H1 (cell line): ENCODE results near the gene TLE1. TPM values are rescaled to one million over a fixed set of nuclear protein-coding genes. Genes with fewer than 3 reads are reported as not detected.

Experiments
- CTCF ChIA-PET: fragments of 300-600 bp; sonication (Branson Sonifier 250); formaldehyde crosslinking; loops from one replicate; lab custom pipeline; 2021; ENCODE audit not compliant: partially characterized antibody; lab: Charles Lee
- POLR2A ChIA-PET: fragments of 300-600 bp; sonication (Branson Sonifier 250); formaldehyde crosslinking; loops from one replicate; lab custom pipeline; 2021; ENCODE audit warnings: inconsistent platforms; ENCODE audit not compliant: partially characterized antibody; lab: Charles Lee
- DNase-seq, 2 experiments: peaks; one replicate each; pipeline versions ENCODE4 v3.0.0 to v3.0.0-alpha.2; 2010 to 2022; ENCODE audit warnings: low spot score in 2 of 2, low read depth in 1 of 2, mixed read lengths in 1 of 2
- FAIRE-seq: peaks from 2 replicates; lab custom pipeline; 2011; peaks lifted over from hg19 to GRCh38; lab: Jason Lieb, UNC
- H2AFZ ChIP-seq: 2 replicates; pipeline ENCODE4 v1.8.1; 2012; ENCODE audit warnings: low read length, inconsistent platforms
- H2AK5ac ChIP-seq: 2 replicates; pipeline ENCODE4 v1.6.1; 2013; ENCODE audit warnings: low read depth, low read length
- H2BK120ac ChIP-seq: replicated peaks from 2 replicates; pipeline ENCODE3; 2013; ENCODE audit warnings: low read depth, low read length, inconsistent platforms
- H2BK12ac ChIP-seq: 2 replicates; pipeline ENCODE4 v1.6.1; 2013; ENCODE audit warnings: low read depth, low read length
- H2BK15ac ChIP-seq: 2 replicates; pipeline ENCODE4 v1.6.1; 2013; ENCODE audit warnings: low read length
- H2BK20ac ChIP-seq: 2 replicates; pipeline ENCODE4 v1.6.1; 2013; ENCODE audit warnings: low read length
- H2BK5ac ChIP-seq: 2 replicates; pipeline ENCODE4 v1.6.1; 2013; ENCODE audit warnings: low read depth, low read length
- H3K14ac ChIP-seq: 2 replicates; pipeline ENCODE4 v1.6.1; 2013; ENCODE audit warnings: inconsistent platforms; ENCODE audit not compliant: insufficient read length
- H3K18ac ChIP-seq: 2 replicates; pipeline ENCODE4 v1.6.1; 2013; ENCODE audit warnings: low read length; ENCODE audit errors: extremely low read depth
- H3K23ac ChIP-seq: 2 replicates; pipeline ENCODE4 v1.6.1; 2013; ENCODE audit warnings: inconsistent platforms; ENCODE audit not compliant: insufficient read length
- H3K23me2 ChIP-seq: 2 replicates; pipeline ENCODE4 v1.6.1; 2013; ENCODE audit warnings: low read depth, low read length
- H3K27ac ChIP-seq: 2 replicates; pipeline ENCODE4 v1.6.1; 2011; ENCODE audit warnings: low read depth, low read length, inconsistent platforms
- H3K27me3 ChIP-seq, 4 experiments: replicated peaks in 1 of 4; 1 replicate in 1 of 4; 2 replicates in 3 of 4; pipeline versions ENCODE4 v1.6.1 to v1.8.1; 2011 to 2013; ENCODE audit warnings: low read length in 3 of 4, mild to moderate bottlenecking in 3 of 4, inconsistent platforms in 2 of 4, mixed read lengths in 2 of 4, moderate library complexity in 1 of 4; ENCODE audit not compliant: control insufficient read depth in 3 of 4, insufficient read depth in 3 of 4; ENCODE audit errors: extremely low read depth in 1 of 4
- H3K36me3 ChIP-seq, 4 experiments: 2 replicates each; pipeline versions ENCODE4 v1.6.1 to v1.8.1; 2011 to 2013; ENCODE audit warnings: mild to moderate bottlenecking in 4 of 4, low read length in 3 of 4, moderate library complexity in 2 of 4, control low read depth in 1 of 4, inconsistent platforms in 1 of 4; ENCODE audit not compliant: insufficient read depth in 4 of 4, control insufficient read depth in 2 of 4
- H3K4ac ChIP-seq: replicated peaks from 2 replicates; pipeline ENCODE3; 2013; ENCODE audit warnings: low read length, low read depth, mixed read lengths, inconsistent platforms; ENCODE audit not compliant: insufficient read length
- H3K4me1 ChIP-seq, 4 experiments: replicated peaks in 1 of 4; 1 replicate in 1 of 4; 2 replicates in 3 of 4; pipeline versions ENCODE4 v1.6.1 to v1.8.1; 2011 to 2013; ENCODE audit warnings: low read length in 3 of 4, inconsistent platforms in 2 of 4, mixed read lengths in 1 of 4; ENCODE audit not compliant: insufficient read depth in 4 of 4, control insufficient read depth in 3 of 4
- H3K4me2 ChIP-seq, 2 experiments: 2 replicates each; pipeline versions ENCODE4 v1.6.1 to v1.8.1; 2011 to 2013; ENCODE audit warnings: low read depth in 2 of 2, low read length in 2 of 2, control low read depth in 1 of 2, inconsistent platforms in 1 of 2, mild to moderate bottlenecking in 1 of 2; ENCODE audit not compliant: insufficient read depth in 1 of 2
- H3K4me3 ChIP-seq, 4 experiments: fragments of 200-600, 300-600 bp in 1 of 4; sonication (generic), shearing (Covaris generic), sonication (Bioruptor Twin) in 1 of 4; 2 replicates each; pipeline versions ENCODE4 v1.5.1 to v1.8.1; 2011 to 2016; ENCODE audit warnings: low read length in 4 of 4, low read depth in 3 of 4, control low read depth in 2 of 4, inconsistent platforms in 2 of 4, mild to moderate bottlenecking in 2 of 4, mixed read lengths in 1 of 4, moderate library complexity in 1 of 4; ENCODE audit not compliant: insufficient read depth in 2 of 4; ENCODE audit errors: extremely low read depth in 1 of 4
- H3K56ac ChIP-seq: replicated peaks from 2 replicates; pipeline ENCODE3; 2013; ENCODE audit warnings: low read depth, mild to moderate bottlenecking, mixed read lengths, low read length, inconsistent platforms; ENCODE audit not compliant: insufficient read length
- H3K79me1 ChIP-seq: 2 replicates; pipeline ENCODE4 v1.6.1; 2013; ENCODE audit warnings: low read depth, low read length, control low read depth
- H3K79me2 ChIP-seq, 2 experiments: 2 replicates each; pipeline versions ENCODE4 v1.6.1 to v1.8.1; 2012 to 2013; ENCODE audit warnings: low read length in 2 of 2, mild to moderate bottlenecking in 2 of 2, inconsistent platforms in 1 of 2; ENCODE audit not compliant: insufficient read depth in 2 of 2, control insufficient read depth in 1 of 2
- H3K9ac ChIP-seq, 4 experiments: replicated peaks in 1 of 4; 1 replicate in 1 of 4; 2 replicates in 3 of 4; pipeline versions ENCODE4 v1.6.1 to v1.8.1; 2011 to 2013; ENCODE audit warnings: low read depth in 3 of 4, low read length in 3 of 4, control low read depth in 2 of 4, mild to moderate bottlenecking in 2 of 4, moderate library complexity in 2 of 4, inconsistent platforms in 1 of 4; ENCODE audit errors: extremely low read depth in 1 of 4
- H3K9me3 ChIP-seq, 2 experiments: 2 replicates each; pipeline versions ENCODE4 v1.6.1 to v1.8.1; 2012 to 2013; ENCODE audit warnings: mild to moderate bottlenecking in 2 of 2, moderate library complexity in 2 of 2, control low read depth in 1 of 2, inconsistent platforms in 1 of 2, low read depth in 1 of 2, low read length in 1 of 2, mixed read lengths in 1 of 2; ENCODE audit not compliant: insufficient read depth in 2 of 2
- H4K20me1 ChIP-seq, 2 experiments: replicated peaks in 1 of 2; 2 replicates each; pipeline versions ENCODE3 to v1.8.1; 2011 to 2013; ENCODE audit warnings: inconsistent platforms in 2 of 2, low read length in 2 of 2, mild to moderate bottlenecking in 1 of 2; ENCODE audit not compliant: insufficient read depth in 2 of 2, control insufficient read depth in 1 of 2
- H4K5ac ChIP-seq: 2 replicates; pipeline ENCODE4 v1.6.1; 2013; ENCODE audit warnings: low read length, low read depth, mixed read lengths, inconsistent platforms; ENCODE audit not compliant: insufficient read length
- H4K8ac ChIP-seq: 2 replicates; pipeline ENCODE4 v1.8.0; 2013; ENCODE audit warnings: mild to moderate bottlenecking, moderate library complexity, low read length, inconsistent platforms; ENCODE audit not compliant: insufficient read depth; ENCODE audit errors: extremely low read depth
- H4K91ac ChIP-seq: replicated peaks from 2 replicates; pipeline ENCODE3; 2013; ENCODE audit warnings: low read length, mixed read lengths, inconsistent platforms; ENCODE audit not compliant: insufficient read length
- ASH2L ChIP-seq: fragments of 200-600, 300-600 bp; sonication (generic); IDR thresholded peaks from one replicate; pipeline ENCODE4 v1.7.1; 2017; ENCODE audit warnings: low read length
- CHD2 ChIP-seq: IDR thresholded peaks from 2 replicates; pipeline ENCODE4 v1.6.1; 2012; ENCODE audit warnings: low read length, improper control_type of control experiment
- CREB1 ChIP-seq: IDR thresholded peaks from 2 replicates; pipeline ENCODE4 v1.6.1; 2012; ENCODE audit warnings: inconsistent platforms
- GABPA ChIP-seq: IDR thresholded peaks from 2 replicates; pipeline ENCODE4 v1.6.1; 2011; ENCODE audit warnings: mild to moderate bottlenecking, low read length, moderate library complexity, borderline replicate concordance; ENCODE audit not compliant: insufficient read depth
- KDM1A ChIP-seq: fragments of 200-600, 300-600 bp; sonication (generic); IDR thresholded peaks from 2 replicates; pipeline ENCODE4 v1.7.1; 2016; ENCODE audit warnings: mild to moderate bottlenecking, low read length, borderline replicate concordance
- NRF1 ChIP-seq: IDR thresholded peaks from 2 replicates; pipeline ENCODE4 v1.6.1; 2011; ENCODE audit warnings: mild to moderate bottlenecking, low read depth, low read length, improper control_type of control experiment
- RXRA ChIP-seq: IDR thresholded peaks from 2 replicates; pipeline ENCODE4 v1.6.1; 2011; ENCODE audit warnings: low read depth, mild to moderate bottlenecking, low read length, moderate library complexity; ENCODE audit not compliant: insufficient read depth
- SAP30 ChIP-seq: fragments of 300-600 bp; sonication (generic); IDR thresholded peaks from 2 replicates; pipeline ENCODE4 v1.7.1; 2012; ENCODE audit warnings: low read length, moderate library complexity, mild to moderate bottlenecking, inconsistent platforms; ENCODE audit not compliant: insufficient read depth, insufficient replicate concordance
- SP1 ChIP-seq: IDR thresholded peaks from 2 replicates; pipeline ENCODE4 v1.6.1; 2011; ENCODE audit warnings: low read depth, low read length
- TEAD4 ChIP-seq: IDR thresholded peaks from 2 replicates; pipeline ENCODE4 v1.6.1; 2012; ENCODE audit warnings: low read depth, low read length, inconsistent platforms, mixed read lengths
- USF2 ChIP-seq: IDR thresholded peaks from 2 replicates; pipeline ENCODE4 v1.6.1; 2011; ENCODE audit warnings: low read length, improper control_type of control experiment
- ZNF274 ChIP-seq: IDR thresholded peaks from 2 replicates; pipeline ENCODE4 v1.7.0; 2012; ENCODE audit warnings: low read length, borderline replicate concordance; ENCODE audit errors: extremely low read depth
- WGBS, 2 experiments: shearing (Covaris generic) in 1 of 2; methylation state at CpG; one replicate each; pipeline versions ENCODE4 v1.1.6 to v1.1.7; 2013 to 2015; ENCODE audit warnings: low lambda C conversion rate in 2 of 2, mixed read lengths in 2 of 2, inconsistent platforms in 1 of 2, low coverage in 1 of 2, missing lambda C conversion rate in 1 of 2; ENCODE audit not compliant: insufficient replicate concordance in 2 of 2, insufficient coverage in 1 of 2, insufficient read length in 1 of 2; ENCODE audit errors: extremely low coverage in 1 of 2, missing lambda C conversion rate in 1 of 2; 5-methylcytosine and 5-hydroxymethylcytosine counted together
- polyA plus RNA-seq, 7 experiments: library from polyadenylated mRNA; depleted of rRNA in 3 of 7; stranded (reverse) in 5 of 7; unstranded in 2 of 7; fragments of >200 nt in 5 of 7; fragments of 200-250 nt in 2 of 7; gene quantifications; 1 replicate in 5 of 7; 2 replicates in 1 of 7; 4 replicates in 1 of 7; pipeline versions ENCODE4 v1.2.1 to v1.2.3, GENCODE V29; 2011 to 2013; ENCODE audit warnings: missing spikeins in 2 of 7, mixed read lengths in 2 of 7
- total RNA-seq: library from RNA; stranded (reverse); fragmentation: NEBNext Ultra II Directional; extraction: Animal tissue kit (Norgen Biotek cat#: 25700); gene quantifications from 2 replicates; pipeline ENCODE4 v1.2.1, GENCODE V29; 2021

TLE1 gene
- total and polyA plus RNA-seq, 2 of the 8 experiments (the other 6 are each of a cell fraction or from before 2014, with no cell fraction given), result 81.8 to 91.6 TPM

- H4K20me1 ChIP-seq, result peaks cover 4 to 9% of the 10 kb centered on the region in 2 experiments
- H2BK15ac ChIP-seq, result no peak overlapping the region
- H3K79me1 ChIP-seq, result peaks cover 5% of the 10 kb centered on the region
- H3K27me3 ChIP-seq, result no peaks in the 10 kb centered on the region
- H3K9ac ChIP-seq, result no peak overlapping the region
- no peak overlapping the region for H2BK12ac ChIP-seq
- CTCF ChIA-PET, result interaction anchor here (0.6 to 1.7 kb wide), 3 partner anchors 14 to 204 kb away, joined by 3 to 4 read pairs (median 3); no protein-coding TSS in a partner anchor
- FAIRE-seq (no peak), DNase-seq (no peak)
- 95% methylated on average over 1 of the region's 1 CpG; no CpG with 5 or more reads in 1 of the 2 experiments for WGBS, 2 experiments
- POLR2A ChIA-PET, result interaction anchor here (0.6 to 1.9 kb wide), 2 partner anchors 16 to 80 kb away, joined by 5 read pairs; no protein-coding TSS in a partner anchor
- H4K8ac ChIP-seq, result no peak overlapping the region
- no peak overlapping the region for H3K14ac ChIP-seq
- no peak overlapping the region for H2AK5ac ChIP-seq
- H3K23ac ChIP-seq, result no peak overlapping the region
- no peak overlapping the region for H4K91ac ChIP-seq
- peaks cover 3 to 30% (median 11%) of the 10 kb centered on the region in 4 experiments; a peak in 7 of 8 replicates for H3K36me3 ChIP-seq
- H3K27ac ChIP-seq, result no peak overlapping the region
- H3K23me2 ChIP-seq, result no peaks in the 10 kb centered on the region
- H2BK5ac ChIP-seq, result no peak overlapping the region
- H2BK20ac ChIP-seq, result no peak overlapping the region
- H3K56ac ChIP-seq, result no peak overlapping the region
- peaks cover 0 to 61% of the 10 kb centered on the region in 2 experiments; a peak in 3 of 4 replicates for H3K79me2 ChIP-seq
- no peak overlapping the region for H3K4me3 ChIP-seq
- H3K4me1 ChIP-seq, result peaks cover 0 to 12% (median 4%) of the 10 kb centered on the region in 4 experiments; a peak in 5 of 7 replicates
- H3K4me2 ChIP-seq, result no peak overlapping the region
- no peak overlapping the region for H2AFZ ChIP-seq
- H4K5ac ChIP-seq, result no peak overlapping the region
- H3K4ac ChIP-seq, result no peak overlapping the region
- H3K18ac ChIP-seq, result no peak overlapping the region
- H3K9me3 ChIP-seq, result no peaks in the 10 kb centered on the region
- H2BK120ac ChIP-seq, result no peak overlapping the region
- TF ChIP-seq NRF1, result no peak
- no peak for TF ChIP-seq USF2
- no peak for TF ChIP-seq SAP30
- no peak for TF ChIP-seq RXRA
- no peak for TF ChIP-seq ZNF274
- no peak for TF ChIP-seq GABPA
- TF ChIP-seq CREB1, result no peak
- TF ChIP-seq SP1, result no peak
- no peak for TF ChIP-seq ASH2L
- TF ChIP-seq TEAD4, result no peak
- TF ChIP-seq CHD2, result no peak
- TF ChIP-seq KDM1A, result no peak
These were observed 53.7 kb downstream of the TLE1 start for GRCh38 chr9:81635521-81636254.
